Vagina (tissue), 2 donors: ENCODE data around the gene PKIG. TPM values are rescaled to one million over a fixed set of nuclear protein-coding genes. Genes with fewer than 3 reads are reported as not detected.

Experiments used
- DNase-seq, 2 donors: peaks; one replicate each; pipeline ENCODE4 v3.0.0-alpha.2; 2017; ENCODE audit errors: extremely low spot score in 2 of 2
- H3K27ac ChIP-seq: fragments of 200-600 bp; sonication (generic); one replicate; pipeline ENCODE4 v1.5.1; 2019
- H3K27me3 ChIP-seq: fragments of 200-600 bp; sonication (generic); one replicate; pipeline ENCODE4 v1.5.1; 2019
- H3K36me3 ChIP-seq, 2 donors: fragments of 200-600 bp; sonication (generic); one replicate each; pipeline ENCODE4 v1.5.1; 2017 to 2019
- H3K4me1 ChIP-seq: fragments of 200-600 bp; sonication (generic); one replicate; pipeline ENCODE4 v1.5.1; 2019
- H3K4me3 ChIP-seq, 2 donors: fragments of 200-600 bp; sonication (generic); 1 replicate in 1 of 2; 2 replicates in 1 of 2; pipeline ENCODE4 v1.5.1; 2016 to 2019
- H3K9me3 ChIP-seq: fragments of 200-600 bp; sonication (generic); one replicate; pipeline ENCODE4 v1.5.1; 2019
- POLR2A ChIP-seq, 2 donors: fragments of 450-650 bp; IDR thresholded peaks; one replicate each; pipeline ENCODE4 v1.6.1; 2017; ENCODE audit warnings: antibody characterized with exemption in 2 of 2, mild to moderate bottlenecking in 2 of 2, moderate library complexity in 2 of 2
- POLR2AphosphoS5 ChIP-seq, 2 donors: sonication (generic); formaldehyde crosslinking; IDR thresholded peaks; one replicate each; pipeline ENCODE4 v1.9.0; 2017; ENCODE audit warnings: antibody characterized with exemption in 2 of 2, mild to moderate bottlenecking in 2 of 2, low read depth in 1 of 2; ENCODE audit not compliant: insufficient read depth in 1 of 2
- intact Hi-C: fragments of 100-400 bp; cut with DNase I; formaldehyde crosslinking; loops from one replicate; pipeline ENCODE4 v1.15.1; 2023
- total RNA-seq: library from RNA; depleted of rRNA; stranded (reverse); fragments of >200 nt; gene quantifications from one replicate; pipeline ENCODE4 v1.2.3, GENCODE V29; 2016
- TF ChIP-seq, protein P1 (sequence below), 3 experiments: fragments of 450-650 bp in 2 of 3; fragments of 200-600 bp in 1 of 3; sonication (generic) in 1 of 3; IDR thresholded peaks; one replicate each; pipeline ENCODE4 v1.5.1; 2017 to 2019; ENCODE audit warnings: antibody characterized with exemption in 3 of 3, mild to moderate bottlenecking in 2 of 3, moderate library complexity in 2 of 3

Gene PKIG
- total RNA-seq, 1 donor from 2014 or later, result 146 TPM

DNA sequence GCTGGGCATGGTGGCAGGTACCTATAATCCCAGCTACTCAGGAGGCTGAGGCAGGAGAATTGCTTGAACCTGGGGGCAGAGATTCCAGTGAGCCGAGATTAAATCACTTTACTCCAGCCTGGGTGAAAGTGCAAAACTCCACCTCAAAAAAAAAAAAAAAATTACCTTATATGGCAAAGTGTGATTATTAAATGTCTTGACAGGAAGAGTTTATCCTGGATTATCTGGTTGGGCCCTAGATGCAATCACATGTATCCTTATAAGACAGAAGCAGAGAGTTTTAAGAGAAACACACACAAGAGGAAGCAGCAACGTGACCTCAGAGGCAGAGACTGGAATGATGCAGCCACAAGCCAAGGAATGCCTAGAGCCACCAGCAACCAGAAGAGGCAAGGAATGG lies 58.1 kb downstream of the PKIG start:
- Histone ChIP-seq H3K36me3 (no peaks in the 10 kb centered on the region), H3K27ac (no peak overlapping the region), H3K4me1 (peaks cover 30% of the 10 kb centered on the region), H3K9me3 (no peaks in the 10 kb centered on the region), H3K4me3 (no peak overlapping the region), H3K27me3 (no peaks in the 10 kb centered on the region)
- DNase-seq, result no peak
- TF ChIP-seq, protein P1, sequence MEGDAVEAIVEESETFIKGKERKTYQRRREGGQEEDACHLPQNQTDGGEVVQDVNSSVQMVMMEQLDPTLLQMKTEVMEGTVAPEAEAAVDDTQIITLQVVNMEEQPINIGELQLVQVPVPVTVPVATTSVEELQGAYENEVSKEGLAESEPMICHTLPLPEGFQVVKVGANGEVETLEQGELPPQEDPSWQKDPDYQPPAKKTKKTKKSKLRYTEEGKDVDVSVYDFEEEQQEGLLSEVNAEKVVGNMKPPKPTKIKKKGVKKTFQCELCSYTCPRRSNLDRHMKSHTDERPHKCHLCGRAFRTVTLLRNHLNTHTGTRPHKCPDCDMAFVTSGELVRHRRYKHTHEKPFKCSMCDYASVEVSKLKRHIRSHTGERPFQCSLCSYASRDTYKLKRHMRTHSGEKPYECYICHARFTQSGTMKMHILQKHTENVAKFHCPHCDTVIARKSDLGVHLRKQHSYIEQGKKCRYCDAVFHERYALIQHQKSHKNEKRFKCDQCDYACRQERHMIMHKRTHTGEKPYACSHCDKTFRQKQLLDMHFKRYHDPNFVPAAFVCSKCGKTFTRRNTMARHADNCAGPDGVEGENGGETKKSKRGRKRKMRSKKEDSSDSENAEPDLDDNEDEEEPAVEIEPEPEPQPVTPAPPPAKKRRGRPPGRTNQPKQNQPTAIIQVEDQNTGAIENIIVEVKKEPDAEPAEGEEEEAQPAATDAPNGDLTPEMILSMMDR (IDR thresholded peaks at IDR 0.05), result no peak
- TF ChIP-seq POLR2A (IDR thresholded peaks at IDR 0.05), result no peak
- TF ChIP-seq POLR2AphosphoS5 (IDR thresholded peaks at IDR 0.05; ENCODE audit: insufficient read depth in 1 of 2, low read depth in 1 of 2), result no peak
- intact Hi-C loops, result no loop called here

DNA sequence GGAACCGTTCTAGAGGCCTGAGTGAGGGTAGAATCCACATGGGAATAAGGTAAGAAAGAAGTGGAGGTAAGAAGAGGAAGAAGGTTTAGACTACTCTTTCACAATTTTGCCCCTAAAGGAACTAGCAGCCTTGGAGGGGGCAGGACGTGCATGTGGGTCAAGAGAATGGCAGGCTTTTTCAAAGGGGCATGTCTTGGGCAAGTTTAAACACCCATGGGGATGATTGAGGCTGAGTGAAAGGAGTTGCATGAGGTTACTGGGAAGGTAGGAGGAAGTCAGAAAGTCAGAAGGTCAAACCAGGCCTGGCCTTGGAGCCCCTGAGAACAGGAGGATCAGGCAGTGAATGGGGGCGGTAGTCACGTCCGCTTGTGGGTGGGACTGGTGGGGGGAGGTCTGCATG lies 58.9 kb downstream of the PKIG start:
- peaks cover 30% of the 10 kb centered on the region for H3K4me1 ChIP-seq
- intact Hi-C loops, result no loop called here
- H3K9me3 ChIP-seq, result no peaks in the 10 kb centered on the region
- no peak overlapping the region for H3K27ac ChIP-seq
- H3K36me3 ChIP-seq, result no peaks in the 10 kb centered on the region
- H3K27me3 ChIP-seq, result no peaks in the 10 kb centered on the region
- TF ChIP-seq, protein P1 (IDR thresholded peaks at IDR 0.05), result no peak
- TF ChIP-seq POLR2A (IDR thresholded peaks at IDR 0.05), result no peak
- no peak for TF ChIP-seq POLR2AphosphoS5 (IDR thresholded peaks at IDR 0.05; ENCODE audit: insufficient read depth in 1 of 2, low read depth in 1 of 2)
- DNase-seq, result no peak
- H3K4me3 ChIP-seq, result no peak overlapping the region

DNA sequence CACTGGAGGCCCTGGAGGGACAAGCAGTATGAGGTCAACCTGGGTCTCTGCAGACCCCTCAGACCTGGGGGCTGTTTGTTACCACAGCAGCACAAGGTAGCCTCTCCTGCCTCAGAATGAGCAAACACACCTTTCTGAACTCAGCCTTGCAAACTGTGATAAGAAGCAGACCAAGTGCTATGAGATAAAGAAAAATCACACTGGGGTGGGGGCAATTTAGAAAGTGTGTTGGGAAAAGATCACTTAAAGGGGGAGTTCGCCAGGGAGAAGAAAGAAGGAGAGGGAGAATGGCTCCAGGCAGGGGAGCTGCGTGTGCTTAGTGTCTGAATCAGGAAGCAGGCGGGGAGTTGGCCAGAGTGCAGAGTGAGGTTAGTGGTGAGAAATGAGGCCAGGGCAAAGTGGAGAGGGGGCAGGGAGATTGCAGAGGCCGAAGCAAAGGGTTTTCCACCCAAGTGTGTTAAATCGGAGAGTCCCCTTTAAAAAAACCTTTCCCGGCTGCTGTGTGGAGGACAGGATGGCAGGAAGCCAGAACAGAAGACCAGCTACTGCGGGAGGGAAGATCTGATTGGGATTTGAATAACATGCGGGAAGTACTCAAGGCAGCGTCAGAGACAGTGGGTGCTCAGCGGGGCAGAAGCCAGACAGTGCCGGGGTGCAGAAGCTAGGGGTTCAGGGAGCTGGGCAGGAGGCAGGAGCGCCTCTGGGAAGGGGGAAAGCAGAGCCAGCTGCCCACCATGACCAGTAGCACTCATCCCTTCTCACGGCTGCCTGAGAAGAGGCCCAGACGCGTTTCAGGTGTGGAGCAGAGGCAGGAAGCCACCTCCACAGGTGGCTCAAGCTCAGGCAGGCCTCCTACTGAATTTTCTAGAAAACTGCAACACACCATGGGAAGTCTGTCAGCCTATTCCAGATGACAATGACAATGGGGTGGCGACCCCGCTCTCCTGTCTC lies 60.1 kb downstream of the PKIG start:
- no peaks in the 10 kb centered on the region for H3K36me3 ChIP-seq
- intact Hi-C loops, result no loop called here
- H3K9me3 ChIP-seq, result no peaks in the 10 kb centered on the region
- no peak overlapping the region for H3K4me3 ChIP-seq
- H3K27me3 ChIP-seq, result no peaks in the 10 kb centered on the region
- TF ChIP-seq, protein P1 (IDR thresholded peaks at IDR 0.05), result no peak
- TF ChIP-seq POLR2AphosphoS5 (IDR thresholded peaks at IDR 0.05; ENCODE audit: insufficient read depth in 1 of 2, low read depth in 1 of 2) (peak in 1 of 2 donors; percentile 11), POLR2A (IDR thresholded peaks at IDR 0.05) (no peak)
- no peak for DNase-seq
- peak overlapping the region; percentile 68 for H3K27ac ChIP-seq
- H3K4me1 ChIP-seq, result peaks cover 30% of the 10 kb centered on the region

DNA sequence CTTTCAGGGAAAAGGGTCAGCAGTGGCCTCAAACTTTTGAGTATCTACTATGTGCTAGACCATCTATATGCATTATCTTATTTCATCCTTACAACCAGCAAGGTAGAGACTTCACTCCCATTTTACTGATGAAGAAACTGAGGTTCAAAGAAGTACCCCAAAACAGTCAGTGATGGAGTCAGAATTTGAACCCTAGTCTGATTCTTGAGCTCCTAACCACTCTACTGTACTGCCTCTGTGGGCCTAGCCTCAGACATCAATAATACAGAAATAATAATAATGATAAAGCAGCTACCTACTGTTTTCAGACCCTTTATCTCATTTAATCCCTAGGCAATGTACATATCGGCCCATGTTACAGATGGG lies 60.8 kb downstream of the PKIG start:
- Histone ChIP-seq H3K36me3 (no peaks in the 10 kb centered on the region), H3K9me3 (no peaks in the 10 kb centered on the region), H3K27ac (peak overlapping the region; percentile 68), H3K27me3 (no peaks in the 10 kb centered on the region), H3K4me3 (no peak overlapping the region), H3K4me1 (peaks cover 30% of the 10 kb centered on the region)
- TF ChIP-seq POLR2AphosphoS5 (IDR thresholded peaks at IDR 0.05; ENCODE audit: insufficient read depth in 1 of 2, low read depth in 1 of 2), result no peak
- TF ChIP-seq, protein P1 (IDR thresholded peaks at IDR 0.05), result no peak
- no peak for TF ChIP-seq POLR2A (IDR thresholded peaks at IDR 0.05)
- intact Hi-C loops, result no loop called here
- DNase-seq, result no peak
